Neutrophil (primary cell): ENCODE measurements around the gene TXNRD3.

Source experiments
- H3K27ac ChIP-seq: fragments of 200-600 bp; sonication (generic); 2 replicates; pipeline ENCODE4 v1.5.1; 2016; ENCODE audit warnings: mild to moderate bottlenecking, moderate library complexity
- H3K27me3 ChIP-seq: fragments of 200-600 bp; sonication (generic); 2 replicates; pipeline ENCODE4 v1.6.0; 2016; ENCODE audit warnings: mild to moderate bottlenecking
- H3K36me3 ChIP-seq: fragments of 200-600 bp; sonication (generic); 2 replicates; pipeline ENCODE4 v1.5.1; 2017
- H3K4me1 ChIP-seq, 2 experiments: fragments of 200-600 bp in 1 of 2; sonication (generic) in 1 of 2; 1 replicate in 1 of 2; 2 replicates in 1 of 2; pipeline versions ENCODE4 v1.5.1 to v1.6.1; 2013 to 2016; ENCODE audit warnings: low read depth in 1 of 2, low read length in 1 of 2, mild to moderate bottlenecking in 1 of 2, moderate library complexity in 1 of 2; ENCODE audit not compliant: control insufficient read depth in 1 of 2, insufficient read depth in 1 of 2
- H3K4me3 ChIP-seq, 2 experiments: fragments of 200-600 bp in 1 of 2; sonication (generic) in 1 of 2; 1 replicate in 1 of 2; 2 replicates in 1 of 2; pipeline ENCODE4 v1.5.1; 2013 to 2016; ENCODE audit warnings: low read depth in 1 of 2, low read length in 1 of 2, mild to moderate bottlenecking in 1 of 2, moderate library complexity in 1 of 2
- H3K9me3 ChIP-seq: fragments of 200-600 bp; sonication (generic); 2 replicates; pipeline ENCODE4 v1.5.1; 2016
- TF ChIP-seq, protein P1 (sequence below): fragments of 200-600 bp; sonication (generic); IDR thresholded peaks from 2 replicates; pipeline ENCODE4 v1.5.1; 2016; ENCODE audit warnings: antibody characterized with exemption

TXNRD3 gene

DNA sequence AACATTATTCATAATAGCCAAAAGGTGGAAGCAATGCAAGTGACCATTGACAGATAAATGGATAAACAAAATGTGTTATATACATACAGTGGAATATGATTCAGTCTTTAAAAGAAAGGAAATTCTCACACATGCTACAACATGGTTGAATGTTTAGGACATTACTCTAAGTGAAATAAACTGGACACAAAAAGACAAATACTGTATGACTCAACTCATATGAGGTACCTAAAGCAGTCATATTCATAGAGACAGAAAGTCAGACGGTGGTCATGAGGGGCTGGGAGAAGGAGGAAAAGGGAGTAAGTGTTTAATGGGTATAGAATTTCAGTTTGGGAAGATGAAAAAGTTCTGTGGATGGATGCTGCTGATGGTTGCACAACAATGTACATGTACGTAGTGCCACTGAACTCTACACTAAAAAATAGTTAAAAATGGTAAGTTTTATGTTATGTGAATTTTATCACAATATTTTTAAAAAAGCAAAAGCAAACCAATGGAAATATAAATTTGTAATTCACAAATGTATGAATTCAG is 5.3 kb downstream of the TXNRD3 start:
- no peak overlapping the region for H3K27ac ChIP-seq
- H3K4me3 ChIP-seq: no peak overlapping the region
- TF ChIP-seq, protein P1, sequence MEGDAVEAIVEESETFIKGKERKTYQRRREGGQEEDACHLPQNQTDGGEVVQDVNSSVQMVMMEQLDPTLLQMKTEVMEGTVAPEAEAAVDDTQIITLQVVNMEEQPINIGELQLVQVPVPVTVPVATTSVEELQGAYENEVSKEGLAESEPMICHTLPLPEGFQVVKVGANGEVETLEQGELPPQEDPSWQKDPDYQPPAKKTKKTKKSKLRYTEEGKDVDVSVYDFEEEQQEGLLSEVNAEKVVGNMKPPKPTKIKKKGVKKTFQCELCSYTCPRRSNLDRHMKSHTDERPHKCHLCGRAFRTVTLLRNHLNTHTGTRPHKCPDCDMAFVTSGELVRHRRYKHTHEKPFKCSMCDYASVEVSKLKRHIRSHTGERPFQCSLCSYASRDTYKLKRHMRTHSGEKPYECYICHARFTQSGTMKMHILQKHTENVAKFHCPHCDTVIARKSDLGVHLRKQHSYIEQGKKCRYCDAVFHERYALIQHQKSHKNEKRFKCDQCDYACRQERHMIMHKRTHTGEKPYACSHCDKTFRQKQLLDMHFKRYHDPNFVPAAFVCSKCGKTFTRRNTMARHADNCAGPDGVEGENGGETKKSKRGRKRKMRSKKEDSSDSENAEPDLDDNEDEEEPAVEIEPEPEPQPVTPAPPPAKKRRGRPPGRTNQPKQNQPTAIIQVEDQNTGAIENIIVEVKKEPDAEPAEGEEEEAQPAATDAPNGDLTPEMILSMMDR: no peak
- no peaks in the 10 kb centered on the region for H3K36me3 ChIP-seq
- no peaks in the 10 kb centered on the region for H3K9me3 ChIP-seq
- peaks cover 23% of the 10 kb centered on the region for H3K27me3 ChIP-seq
- H3K4me1 ChIP-seq: peaks cover 5 to 6% of the 10 kb centered on the region in 2 experiments

DNA sequence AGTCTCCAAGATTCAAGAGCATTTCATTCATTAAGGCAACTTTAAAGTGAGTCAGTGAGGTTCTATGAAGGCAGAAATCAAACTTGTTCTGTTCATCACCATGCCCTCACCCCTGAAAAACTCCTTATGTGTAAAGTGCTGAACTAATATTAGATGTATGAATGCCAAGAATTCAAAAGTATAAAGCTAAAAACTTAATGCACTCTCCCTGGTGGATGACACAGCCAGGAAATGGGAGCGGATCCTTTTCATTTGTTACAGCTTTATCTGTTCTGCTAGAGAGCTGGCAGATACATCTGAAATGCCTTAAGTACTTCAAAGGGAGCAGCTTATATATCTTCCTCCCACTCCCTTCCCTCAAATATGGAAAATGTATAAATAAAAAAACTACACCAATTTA is 8.2 kb downstream of the TXNRD3 start:
- Histone ChIP-seq H3K27ac (no peak overlapping the region), H3K36me3 (no peaks in the 10 kb centered on the region), H3K27me3 (no peaks in the 10 kb centered on the region), H3K4me1 (no peaks in the 10 kb centered on the region), H3K4me3 (no peak overlapping the region), H3K9me3 (no peaks in the 10 kb centered on the region)
- TF ChIP-seq, protein P1: no peak

DNA sequence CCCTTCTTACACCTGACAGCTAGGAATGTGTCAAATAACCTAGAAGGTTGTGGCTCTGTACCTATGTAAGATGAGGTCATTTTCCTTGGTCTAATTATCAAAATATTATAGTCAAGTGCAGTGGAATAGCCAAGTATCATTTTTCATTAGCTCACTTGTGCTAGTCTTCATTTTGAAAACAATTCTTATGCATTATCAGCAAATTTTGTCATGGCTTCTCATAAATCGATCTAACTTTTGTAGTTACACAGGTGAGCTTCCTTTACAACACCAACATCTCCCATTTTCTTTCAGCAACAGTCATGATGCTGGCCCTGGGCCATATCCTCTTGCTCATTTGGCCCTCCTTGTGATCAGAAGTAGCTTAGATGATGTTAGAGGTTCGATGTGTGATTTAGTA is 10.3 kb downstream of the TXNRD3 start:
- H3K36me3 ChIP-seq: no peaks in the 10 kb centered on the region
- no peaks in the 10 kb centered on the region for H3K4me1 ChIP-seq
- H3K4me3 ChIP-seq: no peak overlapping the region
- H3K27ac ChIP-seq: no peak overlapping the region
- TF ChIP-seq, protein P1: no peak
- no peaks in the 10 kb centered on the region for H3K27me3 ChIP-seq
- no peaks in the 10 kb centered on the region for H3K9me3 ChIP-seq

DNA sequence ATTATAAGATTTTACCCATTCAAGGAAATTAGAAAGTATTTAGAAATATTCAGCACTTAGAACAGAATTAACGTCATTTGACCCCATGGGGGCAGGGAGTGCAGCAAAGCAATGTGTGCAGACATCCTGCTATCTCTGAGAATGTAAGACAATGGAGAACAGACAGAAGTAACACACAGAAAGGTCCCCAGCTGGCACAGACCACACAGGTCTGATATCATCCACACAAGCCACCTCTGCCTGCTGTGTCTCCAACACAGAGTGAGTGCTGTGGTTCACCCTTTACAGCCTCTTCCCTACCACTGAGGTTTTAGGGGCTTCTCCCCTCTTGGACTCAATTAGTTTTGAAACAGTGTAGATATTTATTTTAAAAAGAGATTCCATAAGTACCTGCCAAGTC is 16.1 kb downstream of the TXNRD3 start:
- H3K4me1 ChIP-seq: no peaks in the 10 kb centered on the region
- H3K27me3 ChIP-seq: no peaks in the 10 kb centered on the region
- no peaks in the 10 kb centered on the region for H3K36me3 ChIP-seq
- H3K4me3 ChIP-seq: no peak overlapping the region
- H3K27ac ChIP-seq: no peak overlapping the region
- TF ChIP-seq, protein P1: no peak
- H3K9me3 ChIP-seq: no peaks in the 10 kb centered on the region

DNA sequence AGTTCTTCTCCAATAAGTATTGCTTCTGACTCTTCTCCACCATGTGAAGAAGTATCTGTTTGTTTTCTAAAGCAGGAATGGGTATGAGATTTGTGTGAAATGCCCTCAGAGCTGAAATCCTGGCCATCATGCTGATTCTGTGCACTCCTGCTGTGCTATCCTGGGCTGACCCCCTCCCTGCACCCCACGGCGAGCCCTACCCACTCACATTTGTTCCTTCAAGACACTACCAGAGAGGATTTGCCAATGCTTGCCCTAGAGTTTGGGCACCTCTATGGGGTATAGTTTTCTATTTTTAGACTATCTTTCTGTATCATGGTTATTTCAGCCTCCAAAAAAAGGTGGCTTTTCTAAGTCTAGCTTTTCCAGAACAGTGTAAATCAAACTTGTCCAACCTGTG is 18.5 kb downstream of the TXNRD3 start:
- H3K27me3 ChIP-seq: no peaks in the 10 kb centered on the region
- H3K4me1 ChIP-seq: no peaks in the 10 kb centered on the region
- TF ChIP-seq, protein P1: no peak
- no peak overlapping the region for H3K27ac ChIP-seq
- H3K9me3 ChIP-seq: no peaks in the 10 kb centered on the region
- H3K36me3 ChIP-seq: no peaks in the 10 kb centered on the region
- no peak overlapping the region for H3K4me3 ChIP-seq

DNA sequence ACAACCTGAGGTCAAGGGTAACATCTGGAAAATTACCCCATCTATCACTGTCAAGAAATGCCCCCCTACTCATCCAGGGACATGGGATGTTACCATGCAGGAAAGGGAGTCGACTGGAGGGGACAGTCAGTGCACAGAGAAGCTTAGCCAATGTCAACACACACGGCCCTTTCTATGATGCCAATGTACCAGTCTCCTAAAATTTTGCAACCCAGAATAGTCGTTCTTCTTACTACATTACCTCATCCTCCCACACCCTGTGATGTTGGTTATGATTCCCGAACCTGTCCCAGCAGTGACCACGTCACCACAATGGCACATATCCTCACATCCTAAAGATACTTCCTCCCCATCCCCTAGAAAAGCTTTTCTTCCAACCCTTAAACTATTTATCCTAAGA is 20.1 kb downstream of the TXNRD3 start:
- no peaks in the 10 kb centered on the region for H3K9me3 ChIP-seq
- TF ChIP-seq, protein P1: no peak
- H3K27me3 ChIP-seq: no peaks in the 10 kb centered on the region
- no peaks in the 10 kb centered on the region for H3K36me3 ChIP-seq
- no peak overlapping the region for H3K4me3 ChIP-seq
- no peak overlapping the region for H3K27ac ChIP-seq
- H3K4me1 ChIP-seq: no peaks in the 10 kb centered on the region
